Brain microvascular endothelial cell (primary cell): Measurements from ENCODE around the gene QSOX1.

Experiments used
- DNase-seq: peaks from one replicate; pipeline ENCODE4 v3.0.0-alpha.2; 2020
- H3K27ac ChIP-seq: fragments of 250-450 bp; sonication (Bioruptor Pico); 2 replicates; pipeline ENCODE4 v1.5.1; 2020; ENCODE audit warnings: mild to moderate bottlenecking, moderate library complexity
- H3K27me3 ChIP-seq: fragments of 250-450 bp; sonication (Bioruptor Pico); replicated peaks from 2 replicates; pipeline ENCODE4 v1.5.1; 2020; ENCODE audit warnings: mild to moderate bottlenecking
- H3K36me3 ChIP-seq: fragments of 250-450 bp; sonication (Bioruptor Pico); replicated peaks from 2 replicates; pipeline ENCODE4 v1.5.1; 2020; ENCODE audit warnings: mild to moderate bottlenecking
- H3K4me3 ChIP-seq: 2 replicates; pipeline ENCODE4 v1.5.1; 2011; ENCODE audit warnings: low read depth, mild to moderate bottlenecking, control low read depth, low read length, moderate library complexity
- CTCF ChIP-seq: IDR thresholded peaks from 2 replicates; pipeline ENCODE4 v1.5.1; 2011; ENCODE audit warnings: low read depth, mild to moderate bottlenecking, moderate library complexity, low read length, control low read depth, inconsistent platforms; ENCODE audit errors: missing control alignments
- in situ Hi-C: cut with HindIII; loops from 2 replicates; pipeline ENCODE4 v1.10.0; 2017; ENCODE audit warnings: low sequenced_read_pairs, low pct_ligation_motif_present

The QSOX1 gene

GRCh38 chr1:180165509-180166435 lies 11.1 kb downstream of the QSOX1 start:
- in situ Hi-C loops, result no loop called here
- Histone ChIP-seq H3K27ac (no peak overlapping the region), H3K27me3 (no peaks in the 10 kb centered on the region), H3K4me3 (no peak overlapping the region), H3K36me3 (peaks cover 10% of the 10 kb centered on the region)
- DNase-seq, result no peak
- TF ChIP-seq CTCF, result no peak

GRCh38 chr1:180166436-180166800 lies 11.7 kb downstream of the QSOX1 start:
- DNase-seq, result no peak
- no peak overlapping the region for H3K27ac ChIP-seq
- peaks cover 10% of the 10 kb centered on the region for H3K36me3 ChIP-seq
- TF ChIP-seq CTCF, result no peak
- in situ Hi-C loops, result no loop called here
- no peaks in the 10 kb centered on the region for H3K27me3 ChIP-seq
- H3K4me3 ChIP-seq, result no peak overlapping the region

GRCh38 chr1:180167021-180167701 lies 12.5 kb downstream of the QSOX1 start:
- in situ Hi-C loops, result no loop called here
- no peaks in the 10 kb centered on the region for H3K27me3 ChIP-seq
- peaks cover 10% of the 10 kb centered on the region for H3K36me3 ChIP-seq
- no peak for TF ChIP-seq CTCF
- H3K4me3 ChIP-seq, result no peak overlapping the region
- H3K27ac ChIP-seq, result no peak overlapping the region
- DNase-seq, result no peak

GRCh38 chr1:180167721-180168467 lies 13.2 kb downstream of the QSOX1 start:
- peaks cover 10% of the 10 kb centered on the region for H3K36me3 ChIP-seq
- H3K27ac ChIP-seq, result no peak overlapping the region
- in situ Hi-C loops, result no loop called here
- H3K4me3 ChIP-seq, result no peak overlapping the region
- no peak for DNase-seq
- no peak for TF ChIP-seq CTCF
- no peaks in the 10 kb centered on the region for H3K27me3 ChIP-seq

GRCh38 chr1:180168786-180169639 lies 14.3 kb downstream of the QSOX1 start:
- H3K36me3 ChIP-seq, result peaks cover 11% of the 10 kb centered on the region
- peak; percentile 88 for TF ChIP-seq CTCF
- no peaks in the 10 kb centered on the region for H3K27me3 ChIP-seq
- in situ Hi-C loops, result no loop called here
- no peak for DNase-seq
- H3K4me3 ChIP-seq, result no peak overlapping the region
- no peak overlapping the region for H3K27ac ChIP-seq
